DOHH2 (cell line): ENCODE measurements around the gene LBR.

ENCODE experiments used
- H3F3A ChIP-seq: fragments of 200-600 bp; sonication (generic), shearing (Covaris generic); 2 replicates; pipeline ENCODE4 v1.6.0; 2016; ENCODE audit warnings: antibody characterized with exemption, mild to moderate bottlenecking; ENCODE audit not compliant: control insufficient read depth, insufficient read depth
- H3K27ac ChIP-seq: fragments of 200-600 bp; sonication (generic); 2 replicates; pipeline ENCODE4 v1.5.1; 2014; ENCODE audit warnings: low read depth, mild to moderate bottlenecking, low read length, moderate library complexity
- H3K27me3 ChIP-seq: fragments of 200-600 bp; sonication (generic); 2 replicates; pipeline ENCODE4 v1.6.1; 2014; ENCODE audit warnings: mild to moderate bottlenecking, low read length, mixed read lengths; ENCODE audit not compliant: control insufficient read depth
- H3K36me3 ChIP-seq: fragments of 200-600 bp; sonication (generic); 2 replicates; pipeline ENCODE4 v1.6.1; 2014; ENCODE audit warnings: mild to moderate bottlenecking, low read length, moderate library complexity, mixed read lengths; ENCODE audit not compliant: control insufficient read depth
- H3K4me1 ChIP-seq: fragments of 200-600 bp; sonication (generic); 2 replicates; pipeline ENCODE4 v1.6.1; 2014; ENCODE audit warnings: mild to moderate bottlenecking, low read length, mixed read lengths; ENCODE audit not compliant: control insufficient read depth
- H3K4me2 ChIP-seq: fragments of 200-600 bp; sonication (generic); 2 replicates; pipeline ENCODE4 v1.6.0; 2014; ENCODE audit warnings: mild to moderate bottlenecking, low read length, moderate library complexity
- H3K4me3 ChIP-seq: fragments of 200-600 bp; sonication (generic); 2 replicates; pipeline ENCODE4 v1.5.1; 2014; ENCODE audit warnings: mild to moderate bottlenecking, low read length, mixed read lengths
- H3K79me2 ChIP-seq: fragments of 200-600 bp; sonication (generic); 2 replicates; pipeline ENCODE4 v1.6.1; 2014; ENCODE audit warnings: mild to moderate bottlenecking, low read length, mixed read lengths; ENCODE audit not compliant: control insufficient read depth
- H3K9me2 ChIP-seq: fragments of 200-600 bp; sonication (generic); replicated peaks from 2 replicates; pipeline ENCODE4 v1.6.1; 2014; ENCODE audit warnings: mild to moderate bottlenecking, low read length, mixed read lengths; ENCODE audit not compliant: control insufficient read depth
- H3K9me3 ChIP-seq: fragments of 200-600 bp; sonication (generic); 2 replicates; pipeline ENCODE4 v1.6.1; 2014; ENCODE audit warnings: antibody characterized with exemption, low read length, mixed read lengths; ENCODE audit not compliant: control insufficient read depth, insufficient read depth
- H4K20me1 ChIP-seq: fragments of 200-600 bp; sonication (generic); 2 replicates; pipeline ENCODE4 v1.6.0; 2014; ENCODE audit warnings: low read depth, mild to moderate bottlenecking, antibody characterized with exemption, low read length, moderate library complexity; ENCODE audit not compliant: control insufficient read depth, insufficient read depth
- EZH2phosphoT487 ChIP-seq: fragments of 200-600 bp; sonication (generic); IDR thresholded peaks from 2 replicates; pipeline ENCODE4 v1.6.1; 2017; ENCODE audit warnings: borderline replicate concordance, mild to moderate bottlenecking, antibody characterized with exemption, low read length, moderate library complexity, mixed read lengths
- TF ChIP-seq, protein P1 (sequence below): fragments of 200-600 bp; sonication (generic); IDR thresholded peaks from one replicate; pipeline ENCODE4 v1.5.1; 2014; ENCODE audit warnings: antibody characterized with exemption, mild to moderate bottlenecking, low read depth, low read length; ENCODE audit not compliant: poor library complexity, severe bottlenecking

LBR gene

DNA sequence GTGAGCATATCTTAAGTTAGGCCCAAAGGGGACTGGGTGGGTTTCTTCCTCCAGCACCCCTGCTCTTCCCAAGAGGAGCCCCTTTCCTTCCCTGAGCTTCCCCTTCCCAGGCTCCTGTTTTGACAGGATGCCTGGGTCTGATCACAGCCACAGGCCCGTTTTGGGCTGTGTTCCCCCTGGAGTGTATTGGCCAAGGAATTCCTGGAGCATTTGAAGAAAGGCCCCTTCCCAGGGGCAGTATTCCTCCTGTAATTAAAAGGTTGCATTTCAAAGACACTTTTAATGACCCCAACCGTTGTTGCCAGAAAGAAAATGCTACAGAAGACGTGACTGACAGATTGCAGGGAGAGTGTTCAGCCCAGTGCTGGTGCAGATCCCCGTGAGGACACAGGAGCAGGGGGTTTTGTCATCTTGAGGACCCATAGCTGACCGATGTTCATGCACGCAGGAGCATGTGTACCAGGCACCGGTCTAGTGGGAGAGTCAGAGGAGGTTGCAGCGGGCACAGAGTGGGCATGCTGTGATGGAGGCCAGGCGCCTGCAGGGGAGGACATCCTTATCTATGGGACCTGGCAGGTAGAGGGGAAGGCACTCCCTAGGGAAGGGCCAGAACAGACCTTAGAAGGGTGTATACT, 19.3 kb upstream of the LBR start:
- Histone ChIP-seq H4K20me1 (no peaks in the 10 kb centered on the region), H3K4me1 (peaks cover 43% of the 10 kb centered on the region), H3K27ac (no peak overlapping the region)

DNA sequence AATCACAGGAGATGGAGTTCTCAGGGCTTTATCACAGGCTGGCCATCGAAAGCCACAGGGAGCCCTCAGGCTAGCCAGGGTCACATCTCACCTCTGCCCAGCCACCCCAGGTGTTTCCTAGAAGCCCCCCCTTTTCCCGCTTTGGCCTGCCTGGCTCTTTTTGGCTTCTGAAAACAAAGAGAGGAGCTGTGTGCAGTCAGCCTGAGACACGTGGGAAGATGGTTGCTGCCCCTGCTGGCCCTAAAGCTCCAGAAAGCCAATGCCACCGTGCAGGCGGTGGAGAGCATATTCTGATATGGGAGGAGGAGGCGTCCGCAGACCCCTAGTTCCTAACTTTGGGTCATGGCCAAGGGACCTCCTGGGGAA, 18.7 kb upstream of the LBR start:
- TF ChIP-seq, protein P1, sequence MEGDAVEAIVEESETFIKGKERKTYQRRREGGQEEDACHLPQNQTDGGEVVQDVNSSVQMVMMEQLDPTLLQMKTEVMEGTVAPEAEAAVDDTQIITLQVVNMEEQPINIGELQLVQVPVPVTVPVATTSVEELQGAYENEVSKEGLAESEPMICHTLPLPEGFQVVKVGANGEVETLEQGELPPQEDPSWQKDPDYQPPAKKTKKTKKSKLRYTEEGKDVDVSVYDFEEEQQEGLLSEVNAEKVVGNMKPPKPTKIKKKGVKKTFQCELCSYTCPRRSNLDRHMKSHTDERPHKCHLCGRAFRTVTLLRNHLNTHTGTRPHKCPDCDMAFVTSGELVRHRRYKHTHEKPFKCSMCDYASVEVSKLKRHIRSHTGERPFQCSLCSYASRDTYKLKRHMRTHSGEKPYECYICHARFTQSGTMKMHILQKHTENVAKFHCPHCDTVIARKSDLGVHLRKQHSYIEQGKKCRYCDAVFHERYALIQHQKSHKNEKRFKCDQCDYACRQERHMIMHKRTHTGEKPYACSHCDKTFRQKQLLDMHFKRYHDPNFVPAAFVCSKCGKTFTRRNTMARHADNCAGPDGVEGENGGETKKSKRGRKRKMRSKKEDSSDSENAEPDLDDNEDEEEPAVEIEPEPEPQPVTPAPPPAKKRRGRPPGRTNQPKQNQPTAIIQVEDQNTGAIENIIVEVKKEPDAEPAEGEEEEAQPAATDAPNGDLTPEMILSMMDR = no peak
- TF ChIP-seq EZH2phosphoT487 = no peak
- Histone ChIP-seq H3K4me3 (no peak overlapping the region), H3K79me2 (no peaks in the 10 kb centered on the region), H3K36me3 (no peaks in the 10 kb centered on the region), H3K4me2 (no peak overlapping the region), H3K4me1 (peaks cover 48% of the 10 kb centered on the region), H3F3A (peaks cover 9% of the 10 kb centered on the region), H3K9me3 (no peaks in the 10 kb centered on the region), H3K9me2 (no peaks in the 10 kb centered on the region), H3K27ac (no peak overlapping the region), H3K27me3 (no peaks in the 10 kb centered on the region), H4K20me1 (no peaks in the 10 kb centered on the region)

More for the DNA sequence above, 19.3 kb upstream of the LBR start:
- no peak overlapping the region for H3K4me2 ChIP-seq
- H3K9me2 ChIP-seq = no peaks in the 10 kb centered on the region
- H3K4me3 ChIP-seq = no peak overlapping the region
- H3K79me2 ChIP-seq = no peaks in the 10 kb centered on the region
- no peak for TF ChIP-seq EZH2phosphoT487
- TF ChIP-seq, protein P1 = no peak
- H3K27me3 ChIP-seq = no peaks in the 10 kb centered on the region
- no peaks in the 10 kb centered on the region for H3K9me3 ChIP-seq
- peaks cover 9% of the 10 kb centered on the region for H3F3A ChIP-seq
- no peaks in the 10 kb centered on the region for H3K36me3 ChIP-seq

DNA sequence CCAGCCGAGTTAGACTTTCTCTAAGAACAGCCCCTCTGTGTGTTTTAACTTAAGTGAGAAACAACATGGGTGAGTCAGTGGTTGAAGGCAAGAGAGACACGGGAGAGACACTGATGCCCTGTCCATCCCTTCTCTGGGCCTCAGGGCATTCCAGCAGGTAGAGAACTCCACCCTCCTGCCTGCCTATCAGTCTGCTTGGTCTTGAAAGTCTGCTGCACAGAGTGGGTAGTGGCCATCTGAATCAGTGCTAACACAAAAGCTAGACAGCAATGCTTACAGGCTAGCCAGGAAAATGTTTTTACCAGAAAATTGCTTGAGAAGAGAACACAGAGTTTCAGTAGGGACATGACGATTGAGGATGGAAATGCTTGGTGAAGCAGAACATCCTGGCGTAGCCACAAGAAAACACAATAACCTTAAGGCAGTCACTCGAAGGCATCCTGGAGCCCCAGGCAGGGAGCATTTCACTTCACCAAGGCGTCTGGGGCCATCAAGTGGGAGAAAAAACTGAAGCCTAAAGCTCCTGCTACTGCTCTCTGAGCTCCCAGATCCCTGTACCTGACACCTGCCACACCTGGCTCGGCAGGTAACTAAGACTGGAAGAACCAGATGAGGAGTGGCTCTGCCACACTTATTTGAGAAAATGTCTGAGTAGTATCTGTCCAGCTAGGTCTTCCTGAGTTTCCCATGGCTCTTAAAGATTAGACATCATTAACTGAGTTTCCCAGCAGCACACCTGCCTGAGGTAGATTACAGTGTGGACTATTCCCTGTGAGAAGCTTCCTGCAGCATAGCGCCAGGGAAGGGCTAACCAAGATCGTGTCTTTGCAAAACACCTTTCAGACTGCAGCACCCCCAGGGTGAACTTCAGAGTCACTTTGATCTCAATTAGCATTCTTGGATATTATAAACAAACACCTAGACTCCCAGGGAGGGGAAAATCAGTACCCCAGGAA, 18.1 kb upstream of the LBR start:
- Histone ChIP-seq H3K9me3 (no peaks in the 10 kb centered on the region), H3K27me3 (no peaks in the 10 kb centered on the region), H3K4me3 (peak overlapping the region; percentile 67), H3K79me2 (no peaks in the 10 kb centered on the region), H3K36me3 (no peaks in the 10 kb centered on the region), H4K20me1 (no peaks in the 10 kb centered on the region), H3K4me2 (peak overlapping the region; percentile 81), H3K4me1 (peaks cover 54% of the 10 kb centered on the region), H3K9me2 (no peaks in the 10 kb centered on the region), H3F3A (peaks cover 9% of the 10 kb centered on the region), H3K27ac (peak overlapping the region; percentile 88)
- TF ChIP-seq EZH2phosphoT487 = no peak
- TF ChIP-seq, protein P1 = no peak
